ENCODE measurements around the gene CD69.

DNA sequence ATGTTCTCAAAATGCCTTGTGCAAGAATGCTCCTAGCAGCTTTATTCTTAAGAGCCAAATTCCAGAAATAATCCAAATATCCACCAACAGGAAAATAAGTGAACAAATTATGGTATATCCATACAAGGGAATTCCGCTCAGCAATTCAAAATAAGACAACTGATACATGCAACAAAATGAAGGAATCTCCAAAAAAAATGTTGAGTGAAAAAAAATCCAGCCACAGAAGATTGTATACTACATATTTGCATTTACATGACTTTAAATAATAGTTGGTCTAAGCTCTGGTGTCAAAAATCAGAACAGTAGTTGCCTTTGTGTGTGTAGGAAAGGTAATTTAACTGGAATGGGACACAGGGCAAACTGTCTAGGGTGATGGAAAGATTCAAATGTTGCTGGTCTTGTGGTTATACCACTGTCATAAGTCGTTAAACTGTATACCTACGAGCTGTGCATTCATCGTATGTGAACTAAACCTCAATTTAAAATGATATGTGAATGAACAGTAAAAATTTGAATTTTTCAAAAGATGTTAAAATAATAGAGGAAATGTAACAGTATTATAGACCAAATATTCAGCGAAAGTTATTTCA, 3.2 kb downstream of the CD69 start:
- TF ChIP-seq, protein P1, sequence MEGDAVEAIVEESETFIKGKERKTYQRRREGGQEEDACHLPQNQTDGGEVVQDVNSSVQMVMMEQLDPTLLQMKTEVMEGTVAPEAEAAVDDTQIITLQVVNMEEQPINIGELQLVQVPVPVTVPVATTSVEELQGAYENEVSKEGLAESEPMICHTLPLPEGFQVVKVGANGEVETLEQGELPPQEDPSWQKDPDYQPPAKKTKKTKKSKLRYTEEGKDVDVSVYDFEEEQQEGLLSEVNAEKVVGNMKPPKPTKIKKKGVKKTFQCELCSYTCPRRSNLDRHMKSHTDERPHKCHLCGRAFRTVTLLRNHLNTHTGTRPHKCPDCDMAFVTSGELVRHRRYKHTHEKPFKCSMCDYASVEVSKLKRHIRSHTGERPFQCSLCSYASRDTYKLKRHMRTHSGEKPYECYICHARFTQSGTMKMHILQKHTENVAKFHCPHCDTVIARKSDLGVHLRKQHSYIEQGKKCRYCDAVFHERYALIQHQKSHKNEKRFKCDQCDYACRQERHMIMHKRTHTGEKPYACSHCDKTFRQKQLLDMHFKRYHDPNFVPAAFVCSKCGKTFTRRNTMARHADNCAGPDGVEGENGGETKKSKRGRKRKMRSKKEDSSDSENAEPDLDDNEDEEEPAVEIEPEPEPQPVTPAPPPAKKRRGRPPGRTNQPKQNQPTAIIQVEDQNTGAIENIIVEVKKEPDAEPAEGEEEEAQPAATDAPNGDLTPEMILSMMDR (IDR thresholded peaks at IDR 0.05; ENCODE audit: low read depth, low read length, missing input control), result no peak
- TF ChIP-seq RAD21 (IDR thresholded peaks at IDR 0.05) (no peak), JUND (IDR thresholded peaks at IDR 0.05) (no peak), TAF1 (conservative IDR thresholded peaks at IDR 0.05) (no peak), SP1 (IDR thresholded peaks at IDR 0.05) (no peak)
- TF ChIP-seq, protein P2, sequence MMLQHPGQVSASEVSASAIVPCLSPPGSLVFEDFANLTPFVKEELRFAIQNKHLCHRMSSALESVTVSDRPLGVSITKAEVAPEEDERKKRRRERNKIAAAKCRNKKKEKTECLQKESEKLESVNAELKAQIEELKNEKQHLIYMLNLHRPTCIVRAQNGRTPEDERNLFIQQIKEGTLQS (IDR thresholded peaks at IDR 0.05), result no peak
